ENCODE results near the gene HOXB4. TPM values are rescaled to one million over a fixed set of nuclear protein-coding genes. Genes with fewer than 3 reads are reported as not detected.

Gene HOXB4
- total and polyA plus RNA-seq, 10 of the 15 experiments (the other 5 are each of a cell fraction or from before 2014, with no cell fraction given), result 0.35 to 5.8 (median 3.0) TPM

GRCh38 chr17:48596000-48596734 is 18.0 kb upstream of the HOXB4 start:
- ChIA-PET CTCF (no interaction called here), RAD21 (ENCODE audit: unreplicated experiment) (interaction anchor here (0.7 kb wide), 1 partner anchor 265 kb away, joined by 3 read pairs; no protein-coding TSS in a partner anchor), POLR2A (no interaction called here), SMC1A (ENCODE audit: uncharacterized antibody, unreplicated experiment) (interaction anchor here (1.0 to 1.2 kb wide), 3 partner anchors 83 to 323 kb away, joined by 3 to 4 read pairs (median 3); no protein-coding TSS in a partner anchor)
- no peaks in the 10 kb centered on the region for H3K79me2 ChIP-seq (ENCODE audit: control insufficient read depth, insufficient read depth, low read length)
- no peaks in the 10 kb centered on the region for H4K20me1 ChIP-seq (ENCODE audit: control insufficient read depth, insufficient read depth)
- no peak overlapping the region for H3K27ac ChIP-seq (ENCODE audit: control insufficient read depth, insufficient read depth)
- in situ Hi-C loops (cut with MboI), result loop anchor here (5.0 kb wide), 1 partner anchor 334 kb away; no protein-coding TSS in a partner anchor
- no peaks in the 10 kb centered on the region for H3K9me3 ChIP-seq (replicated peaks; ENCODE audit: control insufficient read depth, insufficient read depth, low read length)
- H2AFZ ChIP-seq (ENCODE audit: control insufficient read depth, low read depth, low read length), result peak overlapping the region; percentile 23; the same call in 1 of the 2 replicates
- 42% methylated on average over 42 of the region's 54 CpGs for WGBS (ENCODE audit: insufficient coverage, insufficient replicate concordance, low lambda C conversion rate, missing lambda C conversion rate)
- BruUV-seq (replicated peaks), result no TSS peak
- no peak for DNase-seq (ENCODE audit: low read depth, low spot score)
- TF ChIP-seq ATF7 (IDR thresholded peaks at IDR 0.05; ENCODE audit: low read depth) (no peak), E4F1 (IDR thresholded peaks at IDR 0.05; ENCODE audit: borderline replicate concordance, partially characterized antibody) (no peak), NFYB (IDR thresholded peaks at IDR 0.05; ENCODE audit: insufficient read depth, low read depth, low read length) (no peak), ZBTB4 (CRISPR knock-in tag; IDR thresholded peaks at IDR 0.05) (no peak), ATF2 (IDR thresholded peaks at IDR 0.05; ENCODE audit: low read length) (no peak), NFXL1 (IDR thresholded peaks at IDR 0.05; ENCODE audit: borderline replicate concordance) (no peak), WRNIP1 (IDR thresholded peaks at IDR 0.05; ENCODE audit: borderline replicate concordance, low read depth, low read length) (no peak), ZZZ3 (IDR thresholded peaks at IDR 0.05; ENCODE audit: control insufficient read depth, insufficient read length, low read depth) (no peak), RCOR1 (conservative IDR thresholded peaks at IDR 0.05; ENCODE audit: low read depth, low read length) (no peak), SRF (IDR thresholded peaks at IDR 0.05; ENCODE audit: low read depth in 2 of 2, low read length in 2 of 2) (no peak), EP300 (IDR thresholded peaks at IDR 0.05; ENCODE audit: borderline replicate concordance in 1 of 2, control insufficient read depth in 1 of 2, low read depth in 2 of 2, low read length in 2 of 2) (no peak), ZNF217 (IDR thresholded peaks at IDR 0.05) (no peak), MEF2B (IDR thresholded peaks at IDR 0.05; ENCODE audit: partially characterized antibody, poor library complexity, severe bottlenecking) (no peak), STAT1 (conservative IDR thresholded peaks at IDR 0.05) (no peak)
- no peak overlapping the region for H3K4me3 ChIP-seq
- H3K4me2 ChIP-seq (ENCODE audit: control insufficient read depth, insufficient read depth), result peak overlapping the region; percentile 66; the same call in 1 of the 2 replicates
- FAIRE-seq, result no peak
- H3K27me3 ChIP-seq (replicated peaks in 1 of 2; ENCODE audit: control insufficient read depth in 2 of 2, insufficient read depth in 2 of 2, low read length in 1 of 2), result peaks cover 8 to 46% of the 10 kb centered on the region in 2 experiments
- H3K36me3 ChIP-seq (ENCODE audit: control insufficient read depth in 2 of 2, insufficient read depth in 2 of 2, low read length in 1 of 2), result no peaks in the 10 kb centered on the region
- intact Hi-C loops (cut with micrococcal nuclease; ENCODE audit: unreplicated experiment), result loop anchor here (2.0 kb wide), 2 partner anchors 259 to 287 kb away; no protein-coding TSS in a partner anchor
- ATAC-seq, result no peak
- H3K4me1 ChIP-seq (ENCODE audit: control insufficient read depth, insufficient read depth, low read length), result peaks cover 10% of the 10 kb centered on the region
- no peak overlapping the region for H3K9ac ChIP-seq (ENCODE audit: control insufficient read depth, insufficient read depth, low read length)

Data from GM12878 (cell line).